Transverse colon (tissue), 4 donors: ENCODE results near the gene DNAJC5. TPM values are rescaled to one million over a fixed set of nuclear protein-coding genes. Genes with fewer than 3 reads are reported as not detected.
"Not testable (repeated sequence)": the region's sequence is repeated elsewhere in the genome, so short reads cannot be mapped to it uniquely, and the experiment has no call there.

Source experiments
- DNase-seq: peaks from one replicate; pipeline ENCODE4 v3.0.0-alpha.2; 2019
- H3K27ac ChIP-seq, 4 donors: fragments of 200-600 bp; sonication (generic); 2 replicates each; pipeline ENCODE4 v1.5.1; 2016 to 2018; ENCODE audit warnings: inconsistent platforms in 4 of 4
- H3K27me3 ChIP-seq: fragments of 200-600 bp; sonication (generic); 2 replicates; pipeline ENCODE4 v1.5.1; 2017; ENCODE audit warnings: inconsistent platforms
- H3K36me3 ChIP-seq, 4 donors: fragments of 200-600 bp; sonication (generic); 2 replicates each; pipeline ENCODE4 v1.5.1; 2017 to 2019; ENCODE audit warnings: inconsistent platforms in 4 of 4
- H3K4me1 ChIP-seq, 4 donors: fragments of 200-600 bp; sonication (generic); 2 replicates each; pipeline ENCODE4 v1.5.1; 2017 to 2020; ENCODE audit warnings: inconsistent platforms in 4 of 4
- H3K4me3 ChIP-seq, 4 donors: fragments of 200-600 bp; sonication (generic); 1 replicate in 1 of 4; 2 replicates in 3 of 4; pipeline versions ENCODE4 v1.5.1 to v1.6.1; 2017 to 2019; ENCODE audit warnings: inconsistent platforms in 4 of 4
- H3K9me3 ChIP-seq, 2 donors: fragments of 200-600 bp; sonication (generic); 2 replicates each; pipeline ENCODE4 v1.5.1; 2017 to 2019; ENCODE audit warnings: inconsistent platforms in 2 of 2
- EP300 ChIP-seq: sonication (generic); formaldehyde crosslinking; IDR thresholded peaks from one replicate; pipeline ENCODE4 v1.6.1; 2017; ENCODE audit warnings: antibody characterized with exemption, low read depth
- POLR2A ChIP-seq: fragments of 450-650 bp; IDR thresholded peaks from one replicate; pipeline ENCODE4 v1.6.1; 2016; ENCODE audit warnings: antibody characterized with exemption, mild to moderate bottlenecking, moderate library complexity
- POLR2AphosphoS5 ChIP-seq, 3 donors: sonication (generic); formaldehyde crosslinking; IDR thresholded peaks; one replicate each; pipeline ENCODE4 v1.6.1; 2016; ENCODE audit warnings: antibody characterized with exemption in 3 of 3
- WGBS, 2 donors: methylation state at CpG; one replicate each; pipeline ENCODE4 v1.1.5; 2018; ENCODE audit warnings: low coverage in 1 of 2; 5-methylcytosine and 5-hydroxymethylcytosine counted together
- in situ Hi-C, 4 donors: fragments of 200-750 bp; cut with MboI; loops; one replicate each; pipeline versions ENCODE4 v1.15.0 to v1.15.1; 2017; ENCODE audit warnings: low sequenced_read_pairs in 3 of 4, low pct_ligation_motif_present in 1 of 4, low pct_unique_long_range_greater_than_20kb in 1 of 4
- intact Hi-C: fragments of 100-400 bp; cut with DNase I; formaldehyde crosslinking; loops from one replicate; pipeline ENCODE4 v1.15.1; 2023; ENCODE audit warnings: low total_unique reads
- total RNA-seq, 4 donors: library from RNA; depleted of rRNA; stranded (reverse); fragments of >200 nt; gene quantifications; one replicate each; pipeline ENCODE4 v1.1.0, GENCODE V29; 2016
- TF ChIP-seq, protein P1 (sequence below), 5 experiments: fragments of 200-600 bp in 3 of 5; fragments of 450-650 bp in 2 of 5; sonication (generic) in 3 of 5; IDR thresholded peaks; 1 replicate in 2 of 5; 2 replicates in 3 of 5; pipeline ENCODE4 v1.5.1; 2016 to 2017; ENCODE audit warnings: antibody characterized with exemption in 5 of 5, inconsistent platforms in 3 of 5, mild to moderate bottlenecking in 2 of 5, moderate library complexity in 1 of 5

The DNAJC5 gene
- total RNA-seq, 4 donors from 2014 or later, result 59.9 to 77.3 (median 71.4) TPM

DNA sequence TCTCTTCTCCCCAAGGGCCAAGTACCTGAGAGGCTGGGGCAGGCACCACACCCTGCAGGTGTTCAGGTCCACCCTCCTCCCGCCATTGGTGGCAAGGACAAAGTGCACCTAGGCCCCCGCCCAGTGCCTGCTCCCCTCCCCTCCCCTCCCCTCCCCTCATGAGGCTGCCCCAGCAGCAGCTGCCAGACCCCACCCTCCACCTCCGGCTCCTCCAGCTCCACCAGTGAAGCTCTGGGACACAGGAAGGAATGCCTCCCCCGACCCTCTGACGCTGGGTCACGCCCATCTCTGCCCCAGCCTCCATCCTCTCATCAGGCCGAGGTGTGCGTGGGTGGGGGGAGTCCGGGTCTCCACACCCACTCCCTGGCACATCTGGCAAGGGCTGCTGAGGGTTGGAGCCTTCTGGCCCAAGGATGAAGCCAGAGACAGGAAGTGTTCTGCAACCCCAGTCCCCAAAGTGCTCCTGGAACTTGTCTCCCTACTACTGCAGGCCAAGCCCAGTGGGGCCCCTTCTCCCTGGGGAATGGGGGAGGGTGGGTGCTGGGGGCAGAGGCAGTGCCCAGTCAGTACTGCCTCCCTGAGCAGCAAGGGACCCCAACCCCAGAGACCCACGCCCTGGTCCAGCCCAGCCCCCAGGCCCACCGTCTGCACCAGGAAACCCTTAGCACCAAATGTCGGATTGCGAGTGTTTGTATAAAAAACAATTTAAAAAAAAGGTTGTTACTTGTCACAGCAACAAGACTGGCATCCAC lies 62.9 kb downstream of the DNAJC5 start:
- intact Hi-C loops (no loop called here), in situ Hi-C loops (no loop called here)
- Histone ChIP-seq H3K4me1 (peaks cover 22 to 42% (median 37%) of the 10 kb centered on the region in 4 donors), H3K4me3 (peak overlapping the region in 2 of 4 donors; percentile 90 to 93), H3K9me3 (no peaks in the 10 kb centered on the region), H3K36me3 (no peaks in the 10 kb centered on the region), H3K27ac (peak overlapping the region; percentile 89 to 97 (median 92)), H3K27me3 (no peaks in the 10 kb centered on the region)
- peak; percentile 89 for DNase-seq
- TF ChIP-seq, protein P1, sequence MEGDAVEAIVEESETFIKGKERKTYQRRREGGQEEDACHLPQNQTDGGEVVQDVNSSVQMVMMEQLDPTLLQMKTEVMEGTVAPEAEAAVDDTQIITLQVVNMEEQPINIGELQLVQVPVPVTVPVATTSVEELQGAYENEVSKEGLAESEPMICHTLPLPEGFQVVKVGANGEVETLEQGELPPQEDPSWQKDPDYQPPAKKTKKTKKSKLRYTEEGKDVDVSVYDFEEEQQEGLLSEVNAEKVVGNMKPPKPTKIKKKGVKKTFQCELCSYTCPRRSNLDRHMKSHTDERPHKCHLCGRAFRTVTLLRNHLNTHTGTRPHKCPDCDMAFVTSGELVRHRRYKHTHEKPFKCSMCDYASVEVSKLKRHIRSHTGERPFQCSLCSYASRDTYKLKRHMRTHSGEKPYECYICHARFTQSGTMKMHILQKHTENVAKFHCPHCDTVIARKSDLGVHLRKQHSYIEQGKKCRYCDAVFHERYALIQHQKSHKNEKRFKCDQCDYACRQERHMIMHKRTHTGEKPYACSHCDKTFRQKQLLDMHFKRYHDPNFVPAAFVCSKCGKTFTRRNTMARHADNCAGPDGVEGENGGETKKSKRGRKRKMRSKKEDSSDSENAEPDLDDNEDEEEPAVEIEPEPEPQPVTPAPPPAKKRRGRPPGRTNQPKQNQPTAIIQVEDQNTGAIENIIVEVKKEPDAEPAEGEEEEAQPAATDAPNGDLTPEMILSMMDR (IDR thresholded peaks at IDR 0.05), result no peak
- no peak for TF ChIP-seq POLR2A
- no peak for TF ChIP-seq POLR2AphosphoS5 (IDR thresholded peaks at IDR 0.05)
- TF ChIP-seq EP300, result no peak
- WGBS, 2 donors, result 44% methylated on average over 8 of the region's 13 CpGs; no CpG with 5 or more reads in 1 of the 2 donors

DNA sequence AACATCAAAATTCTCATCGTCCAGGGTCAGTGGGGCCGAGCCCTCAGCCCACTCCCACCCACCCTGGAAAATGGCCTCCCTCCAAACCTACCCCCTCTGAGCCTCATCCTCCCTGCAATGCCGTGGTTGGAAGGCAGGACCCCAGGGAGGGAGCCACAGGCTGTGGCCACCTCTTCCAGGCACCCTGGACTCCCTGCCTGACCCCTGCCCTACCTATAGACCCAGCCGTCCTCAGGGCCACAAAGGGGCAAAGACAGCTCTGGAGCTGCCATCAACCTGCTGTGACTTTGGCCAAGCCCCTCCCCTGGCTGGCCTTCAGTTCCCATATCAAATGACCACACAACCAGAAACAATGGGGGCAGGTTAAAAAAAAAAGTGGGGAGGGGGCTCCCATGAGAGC lies 63.5 kb downstream of the DNAJC5 start:
- 72% methylated on average over 4 of the region's 4 CpGs; no CpG with 5 or more reads in 1 of the 2 donors for WGBS, 2 donors
- TF ChIP-seq POLR2A, result no peak
- no peak for TF ChIP-seq POLR2AphosphoS5 (IDR thresholded peaks at IDR 0.05)
- TF ChIP-seq, protein P1 (IDR thresholded peaks at IDR 0.05), result no peak
- TF ChIP-seq EP300, result no peak
- Histone ChIP-seq H3K27me3 (no peaks in the 10 kb centered on the region), H3K4me3 (no peak overlapping the region), H3K9me3 (no peaks in the 10 kb centered on the region), H3K36me3 (no peaks in the 10 kb centered on the region), H3K4me1 (peaks cover 20 to 41% (median 35%) of the 10 kb centered on the region in 4 donors), H3K27ac (peak overlapping the region in 2 of 4 donors; percentile 89 to 97)
- no peak for DNase-seq
- intact Hi-C loops, result no loop called here
- in situ Hi-C loops, result no loop called here

DNA sequence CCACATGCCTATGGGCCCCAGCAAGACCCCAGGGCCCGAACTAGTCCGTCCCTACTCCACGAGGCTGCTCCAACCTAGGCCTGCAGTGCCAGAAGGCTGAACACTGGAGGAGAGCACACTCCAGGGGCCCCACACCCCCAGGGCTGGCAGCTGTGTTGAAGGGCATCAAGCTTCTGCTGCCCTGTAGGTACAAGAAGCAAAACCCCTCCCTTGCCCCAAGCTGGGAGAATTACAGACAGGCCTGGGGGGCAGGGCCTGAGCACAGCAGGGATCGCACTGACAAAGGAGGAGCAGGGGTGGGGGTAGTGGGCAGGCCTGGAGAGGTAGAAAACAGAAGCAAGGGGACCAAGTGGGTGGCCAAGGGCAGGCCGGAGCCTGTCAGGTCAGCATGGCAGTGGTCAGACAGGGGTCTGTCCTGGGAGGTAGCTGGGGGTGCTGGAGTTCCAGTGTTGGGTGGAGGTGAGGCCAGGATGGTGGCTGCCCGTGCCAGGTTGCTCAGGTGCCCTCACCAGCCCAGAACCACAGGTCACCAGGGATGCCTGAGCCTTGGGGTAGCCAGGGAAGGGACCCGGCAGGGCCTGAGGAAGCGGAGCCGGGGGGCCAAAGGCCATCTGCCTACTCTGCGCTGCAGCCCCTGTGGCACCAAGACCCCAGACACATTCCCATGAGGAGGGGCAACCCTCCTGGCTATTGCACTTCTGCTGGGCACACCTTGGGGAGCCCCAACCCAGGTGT lies 64.2 kb downstream of the DNAJC5 start:
- DNase-seq, result no peak
- TF ChIP-seq EP300 (no peak), POLR2A (no peak), POLR2AphosphoS5 (IDR thresholded peaks at IDR 0.05) (no peak)
- TF ChIP-seq, protein P1 (IDR thresholded peaks at IDR 0.05), result no peak
- Histone ChIP-seq H3K36me3 (no peaks in the 10 kb centered on the region), H3K27ac (no peak overlapping the region), H3K4me1 (peaks cover 13 to 35% (median 29%) of the 10 kb centered on the region in 4 donors), H3K27me3 (no peaks in the 10 kb centered on the region), H3K4me3 (no peak overlapping the region), H3K9me3 (no peaks in the 10 kb centered on the region)
- in situ Hi-C loops (no loop called here), intact Hi-C loops (no loop called here)
- 93% methylated on average over 9 of the region's 10 CpGs; no CpG with 5 or more reads in 1 of the 2 donors for WGBS, 2 donors

DNA sequence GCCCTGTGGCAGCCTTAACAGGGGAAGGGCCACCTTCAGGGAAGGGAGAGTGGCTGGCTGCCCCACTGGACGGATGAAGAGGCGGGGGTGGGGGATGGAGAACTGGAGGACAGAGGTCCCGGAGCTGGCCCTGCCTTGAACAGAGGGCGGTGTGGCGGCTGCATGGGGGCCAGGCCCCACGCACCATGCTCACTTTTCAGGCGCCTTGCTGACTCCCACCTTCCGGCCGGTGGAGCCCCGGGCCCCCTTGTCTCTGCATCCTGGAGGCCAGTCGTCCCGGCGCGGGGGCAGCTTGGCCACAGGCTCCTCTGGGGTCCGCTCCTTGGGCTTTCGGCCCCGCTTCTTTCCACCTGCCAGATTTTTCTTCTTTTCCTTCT lies 64.8 kb downstream of the DNAJC5 start:
- DNase-seq, result no peak
- no peaks in the 10 kb centered on the region for H3K36me3 ChIP-seq
- TF ChIP-seq EP300, result no peak
- no peak for TF ChIP-seq POLR2AphosphoS5 (IDR thresholded peaks at IDR 0.05)
- TF ChIP-seq POLR2A, result no peak
- TF ChIP-seq, protein P1 (IDR thresholded peaks at IDR 0.05), result no peak
- H3K27me3 ChIP-seq, result no peaks in the 10 kb centered on the region
- H3K27ac ChIP-seq, result no peak overlapping the region
- intact Hi-C loops (no loop called here), in situ Hi-C loops (no loop called here)
- H3K4me1 ChIP-seq, result peaks cover 8 to 30% (median 24%) of the 10 kb centered on the region in 4 donors
- H3K4me3 ChIP-seq, result no peak overlapping the region
- WGBS, 2 donors, result 95 to 100% methylated on average over 5 to 16 of the region's 17 CpGs
- no peaks in the 10 kb centered on the region for H3K9me3 ChIP-seq

DNA sequence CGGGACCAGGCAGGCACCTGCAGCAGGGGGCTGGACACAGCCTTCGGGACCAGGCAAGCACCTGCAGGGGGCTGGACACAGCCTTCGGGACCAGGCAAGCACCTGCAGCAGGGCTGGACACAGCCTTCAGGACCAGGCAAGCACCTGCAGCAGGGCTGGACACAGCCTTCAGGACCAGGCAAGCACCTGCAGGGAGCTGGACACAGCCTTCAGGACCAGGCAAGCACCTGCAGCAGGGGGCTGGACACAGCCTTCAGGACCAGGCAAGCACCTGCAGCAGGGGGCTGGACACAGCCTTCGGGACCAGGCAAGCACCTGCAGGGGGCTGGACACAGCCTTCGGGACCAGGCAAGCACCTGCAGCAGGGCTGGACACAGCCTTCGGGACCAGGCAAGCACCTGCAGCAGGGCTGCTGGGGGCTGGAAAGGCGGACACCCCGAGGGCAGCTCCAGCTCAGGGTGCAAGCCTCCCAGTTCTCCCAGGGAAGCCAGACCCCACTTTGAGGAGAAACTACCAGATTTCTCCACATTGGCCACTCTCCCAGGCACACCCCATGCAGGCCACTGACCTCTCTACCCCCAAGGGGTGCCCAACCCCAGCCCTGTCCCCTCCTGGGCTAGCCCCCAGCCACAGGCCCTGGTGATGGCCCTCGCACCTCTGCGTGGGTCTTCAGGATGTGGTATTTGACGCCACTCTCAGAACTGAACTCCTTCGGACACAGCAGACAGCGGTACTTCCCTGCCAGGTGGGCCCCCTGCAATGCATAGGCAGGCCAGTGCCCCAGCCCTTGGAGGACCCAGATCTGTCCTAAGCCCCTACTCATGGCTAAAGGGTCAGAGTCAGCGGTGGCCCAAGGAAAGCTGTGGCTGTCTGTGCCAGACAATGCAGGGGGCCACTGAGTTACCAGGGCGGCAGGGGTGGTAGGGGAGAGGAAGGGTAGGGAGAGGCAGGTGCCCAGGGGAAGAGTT lies 66.0 kb downstream of the DNAJC5 start:
- H3K4me1 ChIP-seq, result peaks cover 4 to 19% (median 16%) of the 10 kb centered on the region in 4 donors
- intact Hi-C loops, H3K36me3 ChIP-seq, in situ Hi-C loops, H3K4me3 ChIP-seq, H3K9me3 ChIP-seq, DNase-seq, H3K27ac ChIP-seq, H3K27me3 ChIP-seq: not testable (repeated sequence)
- 67% methylated on average over 3 of the region's 15 CpGs; no CpG with 5 or more reads in 1 of the 2 donors for WGBS, 2 donors
